Breast epithelium (tissue), 4 donors: ENCODE data around the gene TUSC7. TPM values are rescaled to one million over a fixed set of nuclear protein-coding genes. Genes with fewer than 3 reads are reported as not detected.

Source experiments
- DNase-seq, 2 donors: peaks; one replicate each; pipeline ENCODE4 v3.0.0-alpha.2; 2019; ENCODE audit warnings: low spot score in 2 of 2
- H3K27ac ChIP-seq, 2 donors: fragments of 200-600 bp; sonication (generic) in 1 of 2; one replicate each; pipeline ENCODE4 v1.5.1; 2016 to 2019; ENCODE audit warnings: mild to moderate bottlenecking in 1 of 2
- H3K27me3 ChIP-seq, 2 donors: fragments of 200-600 bp; sonication (generic) in 1 of 2; one replicate each; pipeline versions ENCODE4 v1.5.1 to v1.6.0; 2017 to 2019; ENCODE audit warnings: control low read depth in 1 of 2, mild to moderate bottlenecking in 1 of 2
- H3K36me3 ChIP-seq: fragments of 200-600 bp; one replicate; pipeline ENCODE4 v1.5.1; 2019
- H3K4me1 ChIP-seq, 2 donors: fragments of 200-600 bp; sonication (generic); one replicate each; pipeline ENCODE4 v1.5.1; 2016 to 2019; ENCODE audit warnings: control low read depth in 1 of 2
- H3K4me3 ChIP-seq, 3 donors: fragments of 200-600 bp; sonication (generic); 1 replicate in 2 of 3; 2 replicates in 1 of 3; pipeline ENCODE4 v1.5.1; 2016 to 2019; ENCODE audit warnings: mild to moderate bottlenecking in 3 of 3, moderate library complexity in 2 of 3
- H3K9me3 ChIP-seq, 2 donors: fragments of 200-600 bp; sonication (generic) in 1 of 2; one replicate each; pipeline ENCODE4 v1.5.1; 2016 to 2019; ENCODE audit warnings: control low read depth in 1 of 2
- CTCF ChIP-seq, 3 donors: fragments of 450-650 bp; IDR thresholded peaks; one replicate each; pipeline ENCODE4 v1.5.1; 2016 to 2017; ENCODE audit warnings: antibody characterized with exemption in 3 of 3, mild to moderate bottlenecking in 3 of 3, moderate library complexity in 3 of 3
- POLR2A ChIP-seq: fragments of 450-650 bp; IDR thresholded peaks from one replicate; pipeline ENCODE4 v1.6.1; 2016; ENCODE audit warnings: antibody characterized with exemption, mild to moderate bottlenecking, moderate library complexity
- POLR2AphosphoS5 ChIP-seq, 3 donors: sonication (generic); formaldehyde crosslinking; IDR thresholded peaks; one replicate each; pipeline ENCODE4 v1.6.1; 2017; ENCODE audit warnings: antibody characterized with exemption in 3 of 3
- intact Hi-C: fragments of 100-400 bp; cut with DNase I; formaldehyde crosslinking; loops from one replicate; pipeline ENCODE4 v1.15.1; 2023; ENCODE audit warnings: low total_unique reads
- total RNA-seq, 3 donors: library from RNA; depleted of rRNA; stranded (reverse); fragments of >200 nt; gene quantifications; one replicate each; pipeline ENCODE4 v1.1.0, GENCODE V29; 2016

TUSC7 gene
- not detected for total RNA-seq

GRCh38 chr3:116709479-116709878 is at the start of gene TUSC7:
Gene TUSC7 (plus strand): TSS chr3:116709779.
- DNase-seq = no peak
- intact Hi-C loops = no loop called here
- Histone ChIP-seq H3K4me3 (no peak within 1 kb of the TSS), H3K27ac (no peak within 1 kb of the TSS), H3K4me1 (no peaks in the 10 kb centered on the region), H3K36me3 (no peaks in the 10 kb centered on the region), H3K27me3 (no peaks in the 10 kb centered on the region), H3K9me3 (no peaks in the 10 kb centered on the region)
- TF ChIP-seq POLR2A = no peak
- no peak for TF ChIP-seq CTCF (IDR thresholded peaks at IDR 0.05)
- TF ChIP-seq POLR2AphosphoS5 (IDR thresholded peaks at IDR 0.05) = no peak

- TF ChIP-seq CTCF (IDR thresholded peaks at IDR 0.05) = no peak
- no peak for TF ChIP-seq POLR2A
- TF ChIP-seq POLR2AphosphoS5 (IDR thresholded peaks at IDR 0.05) = no peak
- no peak overlapping the region for H3K4me3 ChIP-seq
- no peaks in the 10 kb centered on the region for H3K4me1 ChIP-seq
- intact Hi-C loops = no loop called here
- peaks cover 6% of the 10 kb centered on the region for H3K36me3 ChIP-seq
- no peaks in the 10 kb centered on the region for H3K9me3 ChIP-seq
- no peak overlapping the region for H3K27ac ChIP-seq
- no peak for DNase-seq
- H3K27me3 ChIP-seq = no peaks in the 10 kb centered on the region
Measured at GRCh38 chr3:116661196-116661595, 48.4 kb upstream of the TUSC7 start.

GRCh38 chr3:116663161-116664110 is 46.1 kb upstream of the TUSC7 start:
- no peaks in the 10 kb centered on the region for H3K27me3 ChIP-seq
- peaks cover 6% of the 10 kb centered on the region for H3K36me3 ChIP-seq
- no peak for TF ChIP-seq CTCF (IDR thresholded peaks at IDR 0.05)
- H3K27ac ChIP-seq = no peak overlapping the region
- no peaks in the 10 kb centered on the region for H3K9me3 ChIP-seq
- no peak overlapping the region for H3K4me3 ChIP-seq
- no peak for DNase-seq
- no peaks in the 10 kb centered on the region for H3K4me1 ChIP-seq
- intact Hi-C loops = no loop called here

- no peak for DNase-seq
- Histone ChIP-seq H3K27me3 (no peaks in the 10 kb centered on the region), H3K36me3 (no peaks in the 10 kb centered on the region), H3K9me3 (no peaks in the 10 kb centered on the region), H3K4me1 (no peaks in the 10 kb centered on the region), H3K27ac (no peak overlapping the region), H3K4me3 (no peak overlapping the region)
- intact Hi-C loops = no loop called here
- no peak for TF ChIP-seq CTCF (IDR thresholded peaks at IDR 0.05)
- no peak for TF ChIP-seq POLR2A
- TF ChIP-seq POLR2AphosphoS5 (IDR thresholded peaks at IDR 0.05) = no peak
Measured at GRCh38 chr3:116667324-116667723, 42.3 kb upstream of the TUSC7 start.

- Histone ChIP-seq H3K27me3 (no peaks in the 10 kb centered on the region), H3K27ac (no peak overlapping the region), H3K9me3 (no peaks in the 10 kb centered on the region), H3K36me3 (no peaks in the 10 kb centered on the region), H3K4me3 (no peak overlapping the region), H3K4me1 (no peaks in the 10 kb centered on the region)
- no peak for DNase-seq
- intact Hi-C loops = no loop called here
- TF ChIP-seq POLR2A (no peak), POLR2AphosphoS5 (IDR thresholded peaks at IDR 0.05) (no peak), CTCF (IDR thresholded peaks at IDR 0.05) (no peak)
Measured at GRCh38 chr3:116667791-116668190, 41.8 kb upstream of the TUSC7 start.
